NCI-H524 treated with DMSO at 0.1 percent for 48 hours (cell line): ENCODE data around the gene EHMT2.
"Not testable (repeated sequence)": the region's sequence is repeated elsewhere in the genome, so short reads cannot be mapped to it uniquely, and the experiment has no call there.

ENCODE experiments used
- DNase-seq: peaks from one replicate; lab custom pipeline; 2025; lab: John Stamatoyannopoulos, UW

The EHMT2 gene

GRCh38 chr6:31897612-31898382 lies at the start of gene EHMT2:
Gene EHMT2 (minus strand): TSS chr6:31897698. CDS start chr6:31897677, 21 bp downstream.
- DNase-seq = peak; percentile 29

GRCh38 chr6:31947070-31947675 lies 49.7 kb upstream of the EHMT2 start:
- no peak for DNase-seq

- no peak for DNase-seq
Measured at GRCh38 chr6:31946370-31946885, 48.9 kb upstream of the EHMT2 start.

- no peak for DNase-seq
Measured at GRCh38 chr6:31945507-31946369, 48.2 kb upstream of the EHMT2 start, which contains the start of gene CFB. Gene CFB (plus strand): TSS chr6:31946095. CDS start chr6:31946222, 127 bp downstream.

GRCh38 chr6:31945154-31945506 lies 47.6 kb upstream of the EHMT2 start:
- no peak for DNase-seq

- no peak for DNase-seq
Measured at GRCh38 chr6:31943742-31944141, 46.2 kb upstream of the EHMT2 start.

GRCh38 chr6:31940256-31940664 lies 42.8 kb upstream of the EHMT2 start:
- no peak for DNase-seq

GRCh38 chr6:31935823-31936222 lies 38.3 kb upstream of the EHMT2 start:
- DNase-seq = no peak

- DNase-seq = no peak
Measured at GRCh38 chr6:31935021-31935420, 37.5 kb upstream of the EHMT2 start.

GRCh38 chr6:31933537-31933936 lies 36.0 kb upstream of the EHMT2 start:
- DNase-seq = no peak

- not testable (repeated sequence) for DNase-seq
Measured at GRCh38 chr6:31932137-31932536, 34.6 kb upstream of the EHMT2 start.

- no peak for DNase-seq
Measured at GRCh38 chr6:31930962-31931361, 33.5 kb upstream of the EHMT2 start.

GRCh38 chr6:31928672-31928939 lies 31.1 kb upstream of the EHMT2 start:
- DNase-seq = no peak

GRCh38 chr6:31927863-31928671 lies 30.6 kb upstream of the EHMT2 start:
- no peak for DNase-seq

GRCh38 chr6:31927242-31927862 lies 29.9 kb upstream of the EHMT2 start, which contains the start of gene C2:
Gene C2 (plus strand): TSS chr6:31927717. CDS start chr6:31927753, 36 bp downstream.
- DNase-seq = no peak

- DNase-seq = no peak
Measured at GRCh38 chr6:31922942-31923341, 25.4 kb upstream of the EHMT2 start.

- DNase-seq = no peak
Measured at GRCh38 chr6:31920811-31921210, 23.3 kb upstream of the EHMT2 start.

GRCh38 chr6:31919624-31920303 lies 22.3 kb upstream of the EHMT2 start:
- no peak for DNase-seq

GRCh38 chr6:31918069-31918720 lies 20.7 kb upstream of the EHMT2 start:
- DNase-seq = no peak

- DNase-seq = no peak
Measured at GRCh38 chr6:31915756-31916155, 18.3 kb upstream of the EHMT2 start.
